Measurements from ENCODE around the gene IL5.
"Not testable (repeated sequence)": the region's sequence is repeated elsewhere in the genome, so short reads cannot be mapped to it uniquely, and the experiment has no call there.

The IL5 gene

DNA sequence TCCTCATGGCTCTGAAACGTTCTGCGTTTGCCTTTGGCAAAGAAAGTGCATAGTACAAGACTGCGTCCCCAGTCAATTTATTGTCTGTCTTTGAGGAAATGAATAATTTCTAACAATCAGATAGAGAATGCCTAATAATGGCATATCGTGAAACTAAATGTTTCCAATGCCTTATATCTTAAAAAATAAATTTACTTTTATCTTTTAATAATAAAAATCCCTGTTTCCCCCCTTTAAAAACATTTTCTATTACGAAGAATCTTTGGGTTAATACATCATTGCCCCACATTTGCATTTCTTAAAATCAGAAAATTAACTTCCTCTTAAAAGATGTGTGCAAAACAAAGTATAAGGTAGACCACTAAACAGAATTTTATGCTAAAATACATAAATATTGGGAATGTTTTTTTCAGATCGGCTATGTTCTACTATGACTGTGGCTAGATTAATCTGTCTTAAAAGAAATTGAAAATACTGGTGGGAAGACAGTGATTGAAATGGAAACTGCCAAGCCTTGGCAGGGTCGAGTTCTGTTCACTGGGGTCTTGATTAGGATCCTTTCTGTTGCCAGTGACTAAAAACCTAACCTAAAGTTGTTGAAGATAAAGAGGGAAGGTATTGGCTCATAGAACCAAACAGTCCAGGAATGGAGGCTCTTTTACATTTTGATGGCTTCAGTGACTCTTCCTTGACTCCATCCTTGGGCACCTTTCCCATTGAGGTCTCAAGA, at the start of gene IL5:
IL5 (minus strand) TSS at position 51 of the 730 bp plus-strand sequence; CDS start at position 7, 44 bp downstream.
- Mint-ChIP-seq H3K4me1 (no peaks in the 10 kb centered on the region), H3K27me3 (ENCODE audit: low read depth, poor library complexity) (peaks cover 23% of the 10 kb centered on the region), H3K9me3 (no peaks in the 10 kb centered on the region), H3K4me3 (no peak within 1 kb of the TSS), H3K36me3 (ENCODE audit: low read depth) (no peaks in the 10 kb centered on the region), H3K27ac (no peak within 1 kb of the TSS)
- no peak for DNase-seq
- TF ChIP-seq, protein P1, sequence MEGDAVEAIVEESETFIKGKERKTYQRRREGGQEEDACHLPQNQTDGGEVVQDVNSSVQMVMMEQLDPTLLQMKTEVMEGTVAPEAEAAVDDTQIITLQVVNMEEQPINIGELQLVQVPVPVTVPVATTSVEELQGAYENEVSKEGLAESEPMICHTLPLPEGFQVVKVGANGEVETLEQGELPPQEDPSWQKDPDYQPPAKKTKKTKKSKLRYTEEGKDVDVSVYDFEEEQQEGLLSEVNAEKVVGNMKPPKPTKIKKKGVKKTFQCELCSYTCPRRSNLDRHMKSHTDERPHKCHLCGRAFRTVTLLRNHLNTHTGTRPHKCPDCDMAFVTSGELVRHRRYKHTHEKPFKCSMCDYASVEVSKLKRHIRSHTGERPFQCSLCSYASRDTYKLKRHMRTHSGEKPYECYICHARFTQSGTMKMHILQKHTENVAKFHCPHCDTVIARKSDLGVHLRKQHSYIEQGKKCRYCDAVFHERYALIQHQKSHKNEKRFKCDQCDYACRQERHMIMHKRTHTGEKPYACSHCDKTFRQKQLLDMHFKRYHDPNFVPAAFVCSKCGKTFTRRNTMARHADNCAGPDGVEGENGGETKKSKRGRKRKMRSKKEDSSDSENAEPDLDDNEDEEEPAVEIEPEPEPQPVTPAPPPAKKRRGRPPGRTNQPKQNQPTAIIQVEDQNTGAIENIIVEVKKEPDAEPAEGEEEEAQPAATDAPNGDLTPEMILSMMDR (IDR thresholded peaks at IDR 0.05): no peak

DNA sequence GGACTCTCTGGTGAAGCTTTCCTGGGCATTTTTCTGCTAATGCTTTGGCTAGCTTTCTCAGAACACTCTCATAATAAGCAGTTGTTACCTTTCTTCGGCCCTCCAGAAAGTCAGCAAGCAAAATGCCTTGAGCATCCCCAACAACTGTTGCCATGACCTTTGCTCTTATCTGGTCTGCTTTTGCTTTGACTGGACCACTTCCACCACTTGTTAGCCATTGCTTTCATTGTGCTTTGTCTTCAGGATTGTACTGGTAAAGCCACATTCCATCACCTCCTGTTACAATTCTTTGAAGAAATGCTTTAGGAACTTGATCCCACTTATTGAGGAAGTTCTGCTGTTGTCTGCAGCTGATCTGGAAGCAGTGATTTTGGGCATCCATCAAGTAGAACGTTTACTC, 49.2 kb upstream of the IL5 start:
- Mint-ChIP-seq H3K27ac (no peak overlapping the region), H3K36me3 (ENCODE audit: low read depth) (peaks cover 50% of the 10 kb centered on the region), H3K27me3 (ENCODE audit: low read depth, poor library complexity) (no peaks in the 10 kb centered on the region), H3K4me3 (no peak overlapping the region), H3K9me3 (no peaks in the 10 kb centered on the region), H3K4me1 (no peaks in the 10 kb centered on the region)
- TF ChIP-seq, protein P1 (IDR thresholded peaks at IDR 0.05): no peak
- no peak for DNase-seq

DNA sequence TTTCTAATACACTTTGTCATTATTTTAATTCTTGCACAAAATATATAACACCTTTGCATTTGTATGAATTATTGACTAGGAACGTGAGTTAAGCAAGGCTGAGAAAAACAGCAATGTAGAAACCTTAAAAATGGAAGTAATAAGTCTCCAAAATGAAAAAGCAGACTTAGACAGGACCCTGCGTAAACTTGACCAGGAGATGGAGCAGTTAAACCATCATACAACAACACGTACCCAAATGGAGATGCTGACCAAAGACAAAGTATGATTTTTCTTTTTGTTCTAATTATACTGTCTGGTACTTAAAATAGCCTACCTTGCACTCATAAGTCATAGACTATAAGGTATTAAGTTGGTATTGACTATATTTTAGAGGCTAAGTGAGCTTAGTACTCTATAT, 47.8 kb upstream of the IL5 start:
- no peak for DNase-seq
- Mint-ChIP-seq H3K9me3 (no peaks in the 10 kb centered on the region), H3K36me3 (ENCODE audit: low read depth) (peaks cover 41% of the 10 kb centered on the region), H3K27ac (no peak overlapping the region), H3K4me3 (no peak overlapping the region), H3K27me3 (ENCODE audit: low read depth, poor library complexity) (no peaks in the 10 kb centered on the region), H3K4me1 (no peaks in the 10 kb centered on the region)
- TF ChIP-seq, protein P1 (IDR thresholded peaks at IDR 0.05): no peak

DNA sequence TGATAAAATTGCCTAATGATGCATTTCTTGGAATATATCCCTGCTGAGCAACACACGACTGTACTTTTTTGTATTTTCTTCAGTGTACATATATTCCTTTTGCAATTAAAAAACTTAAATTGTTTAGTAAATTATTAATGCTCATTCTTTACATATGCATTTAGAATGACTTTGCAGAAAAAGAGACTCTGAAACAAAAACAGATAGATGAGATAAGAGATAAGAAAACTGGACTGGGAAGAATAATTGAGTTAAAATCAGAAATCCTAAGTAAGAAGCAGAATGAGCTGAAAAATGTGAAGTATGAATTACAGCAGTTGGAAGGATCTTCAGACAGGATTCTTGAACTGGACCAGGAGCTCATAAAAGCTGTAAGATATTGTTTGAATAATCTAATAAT, 46.1 kb upstream of the IL5 start:
- H3K27me3 Mint-ChIP-seq (ENCODE audit: low read depth, poor library complexity): no peaks in the 10 kb centered on the region
- TF ChIP-seq, protein P1 (IDR thresholded peaks at IDR 0.05): no peak
- H3K4me3 Mint-ChIP-seq: no peak overlapping the region
- H3K27ac Mint-ChIP-seq: no peak overlapping the region
- peaks cover 39% of the 10 kb centered on the region for H3K36me3 Mint-ChIP-seq (ENCODE audit: low read depth)
- no peak for DNase-seq
- no peaks in the 10 kb centered on the region for H3K4me1 Mint-ChIP-seq
- H3K9me3 Mint-ChIP-seq: no peaks in the 10 kb centered on the region

GRCh38 chr5:132586063-132586462, 42.7 kb upstream of the IL5 start:
- H3K36me3 Mint-ChIP-seq (ENCODE audit: low read depth): peaks cover 62% of the 10 kb centered on the region
- no peak overlapping the region for H3K4me3 Mint-ChIP-seq
- DNase-seq: no peak
- no peaks in the 10 kb centered on the region for H3K4me1 Mint-ChIP-seq
- no peaks in the 10 kb centered on the region for H3K27me3 Mint-ChIP-seq (ENCODE audit: low read depth, poor library complexity)
- no peaks in the 10 kb centered on the region for H3K9me3 Mint-ChIP-seq
- TF ChIP-seq, protein P1 (IDR thresholded peaks at IDR 0.05): no peak
- no peak overlapping the region for H3K27ac Mint-ChIP-seq

DNA sequence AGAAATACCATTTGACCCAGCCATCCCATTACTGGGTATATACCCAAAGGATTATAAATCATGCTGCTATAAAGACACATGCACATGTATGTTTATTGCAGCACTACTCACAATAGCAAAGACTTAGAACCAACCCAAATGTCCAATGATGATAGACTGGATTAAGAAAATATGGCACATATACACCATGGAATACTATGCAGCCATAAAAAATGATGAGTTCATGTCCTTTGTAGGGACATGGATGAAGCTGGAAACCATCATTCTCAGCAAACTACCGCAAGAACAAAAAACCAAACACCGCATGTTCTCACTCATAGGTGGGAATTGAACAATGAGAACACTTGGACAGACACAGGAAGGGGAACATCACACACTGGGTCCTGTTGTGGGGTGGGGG, 41.2 kb upstream of the IL5 start:
- H3K4me3 Mint-ChIP-seq; DNase-seq; H3K4me1 Mint-ChIP-seq; H3K27ac Mint-ChIP-seq; H3K27me3 Mint-ChIP-seq (ENCODE audit: low read depth, poor library complexity); H3K9me3 Mint-ChIP-seq: not testable (repeated sequence)
- peaks cover 52% of the 10 kb centered on the region for H3K36me3 Mint-ChIP-seq (ENCODE audit: low read depth)
